GM12878 (cell line): ENCODE results near the gene ZNF592. TPM values are rescaled to one million over a fixed set of nuclear protein-coding genes. Genes with fewer than 3 reads are reported as not detected.

Experiments used
- NFIC ChIP-seq: IDR thresholded peaks from 2 replicates; pipeline ENCODE4 v1.6.1; 2012; ENCODE audit warnings: low read depth, mild to moderate bottlenecking, inconsistent platforms, low read length, moderate library complexity
- PML ChIP-seq: IDR thresholded peaks from 2 replicates; pipeline ENCODE4 v1.6.1; 2012; ENCODE audit warnings: low read length, inconsistent platforms
- STAT1 ChIP-seq: fragments of 450-650 bp; conservative IDR thresholded peaks from 2 replicates; pipeline ENCODE4 v1.6.1; 2014; ENCODE audit warnings: antibody characterized with exemption, mild to moderate bottlenecking
- ZBTB40 ChIP-seq: fragments of 450-650 bp; IDR thresholded peaks from 2 replicates; pipeline ENCODE4 v1.6.1; 2016; ENCODE audit warnings: mild to moderate bottlenecking, moderate library complexity, borderline replicate concordance
- polyA plus RNA-seq, 11 experiments: library from polyadenylated mRNA; depleted of rRNA in 4 of 11; unstranded in 6 of 11; stranded (reverse) in 5 of 11; fragments of >200 nt; fragmentation: Nextera tagmentation in 4 of 11; fragmentation: Illumina TruSeq in 1 of 11; extraction: Ambion mirVana in 4 of 11; extraction: Trizol in 1 of 11; gene quantifications; 1 replicate in 1 of 11; 2 replicates in 10 of 11; pipeline versions ENCODE4 v1.2.1 to v1.2.3, GENCODE V29; 2011 to 2016; ENCODE audit warnings: inconsistent platforms in 2 of 11, missing spikeins in 2 of 11, low read depth in 1 of 11
- total RNA-seq, 4 experiments: library from RNA; depleted of rRNA in 3 of 4; stranded (reverse); fragments of >200 nt in 3 of 4; fragmentation: Illumina TruSeq in 1 of 4; extraction: Trizol in 1 of 4; gene quantifications; 2 replicates each; pipeline versions ENCODE4 v1.2.1 to v1.2.3, GENCODE V29; 2013 to 2021
- TF ChIP-seq, protein P1 (sequence below): fragments of 450-650 bp; formaldehyde crosslinking; IDR thresholded peaks from 2 replicates; pipeline ENCODE4 v1.4.0; 2022; ENCODE audit warnings: mild to moderate bottlenecking, moderate library complexity

ZNF592 gene
- total and polyA plus RNA-seq, 10 of the 15 experiments (the other 5 are each of a cell fraction or from before 2014, with no cell fraction given) = 0.95 to 23.7 (median 8.6) TPM

DNA sequence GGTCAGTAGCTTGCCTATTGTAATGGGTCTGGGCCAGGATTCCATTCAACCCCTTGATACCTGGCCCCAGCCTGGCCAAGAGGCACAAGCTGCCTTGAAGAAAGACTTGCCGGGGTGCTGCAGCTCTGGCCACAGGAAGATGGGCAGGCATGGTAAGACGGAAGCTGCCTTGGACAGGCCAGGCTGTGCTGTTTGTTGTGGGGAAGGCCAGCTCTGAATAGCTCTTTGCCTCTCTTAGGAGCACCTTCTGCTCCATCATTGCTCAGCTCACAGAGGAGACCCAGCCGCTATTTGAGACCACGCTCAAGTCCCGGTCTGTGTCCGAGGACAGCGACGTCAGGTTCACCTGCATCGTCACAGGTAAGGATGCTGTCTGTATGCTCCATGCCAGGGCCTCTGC, 78.9 kb downstream of the ZNF592 start (continued):
- TF ChIP-seq, protein P1, sequence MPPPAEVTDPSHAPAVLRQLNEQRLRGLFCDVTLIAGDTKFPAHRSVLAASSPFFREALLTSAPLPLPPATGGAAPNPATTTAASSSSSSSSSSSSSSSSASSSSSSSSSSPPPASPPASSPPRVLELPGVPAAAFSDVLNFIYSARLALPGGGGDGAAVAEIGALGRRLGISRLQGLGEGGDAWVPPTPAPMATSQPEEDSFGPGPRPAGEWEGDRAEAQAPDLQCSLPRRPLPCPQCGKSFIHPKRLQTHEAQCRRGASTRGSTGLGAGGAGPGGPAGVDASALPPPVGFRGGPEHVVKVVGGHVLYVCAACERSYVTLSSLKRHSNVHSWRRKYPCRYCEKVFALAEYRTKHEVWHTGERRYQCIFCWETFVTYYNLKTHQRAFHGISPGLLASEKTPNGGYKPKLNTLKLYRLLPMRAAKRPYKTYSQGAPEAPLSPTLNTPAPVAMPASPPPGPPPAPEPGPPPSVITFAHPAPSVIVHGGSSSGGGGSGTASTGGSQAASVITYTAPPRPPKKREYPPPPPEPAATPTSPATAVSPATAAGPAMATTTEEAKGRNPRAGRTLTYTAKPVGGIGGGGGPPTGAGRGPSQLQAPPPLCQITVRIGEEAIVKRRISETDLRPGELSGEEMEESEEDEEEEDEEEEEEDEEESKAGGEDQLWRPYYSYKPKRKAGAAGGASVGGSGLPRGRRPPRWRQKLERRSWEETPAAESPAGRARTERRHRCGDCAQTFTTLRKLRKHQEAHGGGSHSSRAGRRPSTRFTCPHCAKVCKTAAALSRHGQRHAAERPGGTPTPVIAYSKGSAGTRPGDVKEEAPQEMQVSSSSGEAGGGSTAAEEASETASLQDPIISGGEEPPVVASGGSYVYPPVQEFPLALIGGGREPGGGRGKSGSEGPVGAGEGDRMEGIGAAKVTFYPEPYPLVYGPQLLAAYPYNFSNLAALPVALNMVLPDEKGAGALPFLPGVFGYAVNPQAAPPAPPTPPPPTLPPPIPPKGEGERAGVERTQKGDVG (CRISPR knock-in tag) = no peak
- TF ChIP-seq NFIC = no peak
- TF ChIP-seq PML = no peak
- no peak for TF ChIP-seq STAT1
- no peak for TF ChIP-seq ZBTB40
